ENCODE results near the gene TMEM238.
"Not testable (repeated sequence)": the region's sequence is repeated elsewhere in the genome, so short reads cannot be mapped to it uniquely, and the experiment has no call there.

TMEM238 gene

GRCh38 chr19:55384131-55384919 lies at the start of gene TMEM238:
Gene TMEM238 (minus strand): TSS chr19:55384292. CDS start chr19:55384259, 33 bp downstream.
- H3K4me1 ChIP-seq (ENCODE audit: control insufficient read depth in 1 of 2, insufficient read depth in 2 of 2, low read length in 2 of 2) = peaks cover 24 to 39% of the 10 kb centered on the region in 2 donors
- H3K4me3 ChIP-seq (ENCODE audit: low read depth in 1 of 2, low read length in 2 of 2) = peak within 1 kb of the TSS; percentile 92 to 97
- peak within 1 kb of the TSS; percentile 99 for H3K27ac ChIP-seq (ENCODE audit: low read length)
- no peaks in the 10 kb centered on the region for H3K27me3 ChIP-seq (ENCODE audit: low read depth, low read length)
- peaks cover 12 to 20% of the 10 kb centered on the region in 2 donors for H3K36me3 ChIP-seq (ENCODE audit: control insufficient read depth in 1 of 2, insufficient read depth in 2 of 2, low read length in 2 of 2)
- H3K9me3 ChIP-seq (ENCODE audit: control insufficient read depth in 1 of 2, low read length in 2 of 2) = no peaks in the 10 kb centered on the region

GRCh38 chr19:55433292-55433691 lies 49.2 kb upstream of the TMEM238 start:
- peaks cover 28% of the 10 kb centered on the region for H3K27me3 ChIP-seq (ENCODE audit: low read depth, low read length)
- H3K9me3 ChIP-seq (ENCODE audit: control insufficient read depth in 1 of 2, low read length in 2 of 2) = peaks cover 0 to 3% of the 10 kb centered on the region in 2 donors
- H3K27ac ChIP-seq (ENCODE audit: low read length) = no peak overlapping the region
- H3K4me3 ChIP-seq (ENCODE audit: low read depth in 1 of 2, low read length in 2 of 2) = no peak overlapping the region
- no peaks in the 10 kb centered on the region for H3K4me1 ChIP-seq (ENCODE audit: control insufficient read depth in 1 of 2, insufficient read depth in 2 of 2, low read length in 2 of 2)
- H3K36me3 ChIP-seq (ENCODE audit: control insufficient read depth in 1 of 2, insufficient read depth in 2 of 2, low read length in 2 of 2) = no peaks in the 10 kb centered on the region

- no peaks in the 10 kb centered on the region for H3K4me1 ChIP-seq (ENCODE audit: control insufficient read depth in 1 of 2, insufficient read depth in 2 of 2, low read length in 2 of 2)
- no peaks in the 10 kb centered on the region for H3K36me3 ChIP-seq (ENCODE audit: control insufficient read depth in 1 of 2, insufficient read depth in 2 of 2, low read length in 2 of 2)
- H3K27me3 ChIP-seq (ENCODE audit: low read depth, low read length) = peaks cover 28% of the 10 kb centered on the region
- no peak overlapping the region for H3K4me3 ChIP-seq (ENCODE audit: low read depth in 1 of 2, low read length in 2 of 2)
- no peak overlapping the region for H3K27ac ChIP-seq (ENCODE audit: low read length)
- H3K9me3 ChIP-seq (ENCODE audit: control insufficient read depth in 1 of 2, low read length in 2 of 2) = peaks cover 0 to 3% of the 10 kb centered on the region in 2 donors
These were observed 48.3 kb upstream of the TMEM238 start for GRCh38 chr19:55432241-55432959.

- no peaks in the 10 kb centered on the region for H3K36me3 ChIP-seq (ENCODE audit: control insufficient read depth in 1 of 2, insufficient read depth in 2 of 2, low read length in 2 of 2)
- H3K4me3 ChIP-seq (ENCODE audit: low read depth in 1 of 2, low read length in 2 of 2) = no peak overlapping the region
- peaks cover 28% of the 10 kb centered on the region for H3K27me3 ChIP-seq (ENCODE audit: low read depth, low read length)
- H3K9me3 ChIP-seq (ENCODE audit: control insufficient read depth in 1 of 2, low read length in 2 of 2) = peaks cover 0 to 3% of the 10 kb centered on the region in 2 donors
- H3K4me1 ChIP-seq (ENCODE audit: control insufficient read depth in 1 of 2, insufficient read depth in 2 of 2, low read length in 2 of 2) = no peaks in the 10 kb centered on the region
- H3K27ac ChIP-seq (ENCODE audit: low read length) = no peak overlapping the region
These were observed 47.1 kb upstream of the TMEM238 start for GRCh38 chr19:55431183-55431582.

- Histone ChIP-seq H3K4me1 (ENCODE audit: control insufficient read depth in 1 of 2, insufficient read depth in 2 of 2, low read length in 2 of 2) (no peaks in the 10 kb centered on the region), H3K27ac (ENCODE audit: low read length) (no peak overlapping the region), H3K4me3 (ENCODE audit: low read depth in 1 of 2, low read length in 2 of 2) (no peak overlapping the region), H3K36me3 (ENCODE audit: control insufficient read depth in 1 of 2, insufficient read depth in 2 of 2, low read length in 2 of 2) (no peaks in the 10 kb centered on the region), H3K9me3 (ENCODE audit: control insufficient read depth in 1 of 2, low read length in 2 of 2) (peaks cover 0 to 3% of the 10 kb centered on the region in 2 donors), H3K27me3 (ENCODE audit: low read depth, low read length) (no peaks in the 10 kb centered on the region)
These were observed 42.0 kb upstream of the TMEM238 start for GRCh38 chr19:55426042-55426441.

- Histone ChIP-seq H3K9me3 (ENCODE audit: control insufficient read depth in 1 of 2, low read length in 2 of 2) (no peaks in the 10 kb centered on the region), H3K4me1 (ENCODE audit: control insufficient read depth in 1 of 2, insufficient read depth in 2 of 2, low read length in 2 of 2) (no peaks in the 10 kb centered on the region), H3K27ac (ENCODE audit: low read length) (no peak overlapping the region), H3K36me3 (ENCODE audit: control insufficient read depth in 1 of 2, insufficient read depth in 2 of 2, low read length in 2 of 2) (no peaks in the 10 kb centered on the region), H3K27me3 (ENCODE audit: low read depth, low read length) (no peaks in the 10 kb centered on the region), H3K4me3 (ENCODE audit: low read depth in 1 of 2, low read length in 2 of 2) (no peak overlapping the region)
These were observed 40.4 kb upstream of the TMEM238 start for GRCh38 chr19:55424518-55424917.

- no peaks in the 10 kb centered on the region for H3K9me3 ChIP-seq (ENCODE audit: control insufficient read depth in 1 of 2, low read length in 2 of 2)
- H3K36me3 ChIP-seq (ENCODE audit: control insufficient read depth in 1 of 2, insufficient read depth in 2 of 2, low read length in 2 of 2) = no peaks in the 10 kb centered on the region
- H3K27me3 ChIP-seq (ENCODE audit: low read depth, low read length) = no peaks in the 10 kb centered on the region
- no peak overlapping the region for H3K4me3 ChIP-seq (ENCODE audit: low read depth in 1 of 2, low read length in 2 of 2)
- H3K4me1 ChIP-seq (ENCODE audit: control insufficient read depth in 1 of 2, insufficient read depth in 2 of 2, low read length in 2 of 2) = no peaks in the 10 kb centered on the region
- no peak overlapping the region for H3K27ac ChIP-seq (ENCODE audit: low read length)
These were observed 39.3 kb upstream of the TMEM238 start for GRCh38 chr19:55423225-55424005.

GRCh38 chr19:55421281-55421680 lies 37.2 kb upstream of the TMEM238 start:
- H3K27ac ChIP-seq (ENCODE audit: low read length); H3K4me3 ChIP-seq (ENCODE audit: low read depth in 1 of 2, low read length in 2 of 2); H3K27me3 ChIP-seq (ENCODE audit: low read depth, low read length); H3K36me3 ChIP-seq (ENCODE audit: control insufficient read depth in 1 of 2, insufficient read depth in 2 of 2, low read length in 2 of 2); H3K9me3 ChIP-seq (ENCODE audit: control insufficient read depth in 1 of 2, low read length in 2 of 2); H3K4me1 ChIP-seq (ENCODE audit: control insufficient read depth in 1 of 2, insufficient read depth in 2 of 2, low read length in 2 of 2): not testable (repeated sequence)

- H3K27ac ChIP-seq (ENCODE audit: low read length) = no peak overlapping the region
- no peaks in the 10 kb centered on the region for H3K36me3 ChIP-seq (ENCODE audit: control insufficient read depth in 1 of 2, insufficient read depth in 2 of 2, low read length in 2 of 2)
These were observed 35.6 kb upstream of the TMEM238 start for GRCh38 chr19:55419624-55420236.

GRCh38 chr19:55419103-55419502 lies 35.0 kb upstream of the TMEM238 start:
- no peak overlapping the region for H3K27ac ChIP-seq (ENCODE audit: low read length)
- no peaks in the 10 kb centered on the region for H3K9me3 ChIP-seq (ENCODE audit: control insufficient read depth in 1 of 2, low read length in 2 of 2)
- no peaks in the 10 kb centered on the region for H3K4me1 ChIP-seq (ENCODE audit: control insufficient read depth in 1 of 2, insufficient read depth in 2 of 2, low read length in 2 of 2)
- H3K4me3 ChIP-seq (ENCODE audit: low read depth in 1 of 2, low read length in 2 of 2) = no peak overlapping the region
- H3K36me3 ChIP-seq (ENCODE audit: control insufficient read depth in 1 of 2, insufficient read depth in 2 of 2, low read length in 2 of 2) = no peaks in the 10 kb centered on the region
- no peaks in the 10 kb centered on the region for H3K27me3 ChIP-seq (ENCODE audit: low read depth, low read length)

More at GRCh38 chr19:55419624-55420236, 35.6 kb upstream of the TMEM238 start:
- no peaks in the 10 kb centered on the region for H3K9me3 ChIP-seq (ENCODE audit: control insufficient read depth in 1 of 2, low read length in 2 of 2)
- no peaks in the 10 kb centered on the region for H3K4me1 ChIP-seq (ENCODE audit: control insufficient read depth in 1 of 2, insufficient read depth in 2 of 2, low read length in 2 of 2)
- H3K27me3 ChIP-seq (ENCODE audit: low read depth, low read length) = no peaks in the 10 kb centered on the region
- no peak overlapping the region for H3K4me3 ChIP-seq (ENCODE audit: low read depth in 1 of 2, low read length in 2 of 2)

GRCh38 chr19:55418185-55418584 lies 34.1 kb upstream of the TMEM238 start:
- Histone ChIP-seq H3K36me3 (ENCODE audit: control insufficient read depth in 1 of 2, insufficient read depth in 2 of 2, low read length in 2 of 2) (no peaks in the 10 kb centered on the region), H3K4me3 (ENCODE audit: low read depth in 1 of 2, low read length in 2 of 2) (no peak overlapping the region), H3K4me1 (ENCODE audit: control insufficient read depth in 1 of 2, insufficient read depth in 2 of 2, low read length in 2 of 2) (no peaks in the 10 kb centered on the region), H3K9me3 (ENCODE audit: control insufficient read depth in 1 of 2, low read length in 2 of 2) (no peaks in the 10 kb centered on the region), H3K27ac (ENCODE audit: low read length) (no peak overlapping the region), H3K27me3 (ENCODE audit: low read depth, low read length) (no peaks in the 10 kb centered on the region)

Measured in muscle layer of duodenum (tissue), 2 donors.